Cardiac muscle cell (in vitro differentiated cells and primary cell): ENCODE results near the gene ATAD3C. TPM values are rescaled to one million over a fixed set of nuclear protein-coding genes. Genes with fewer than 3 reads are reported as not detected.
"Not testable (repeated sequence)": the region's sequence is repeated elsewhere in the genome, so short reads cannot be mapped to it uniquely, and the experiment has no call there.

Source experiments
- DNase-seq, 2 donors: peaks; one replicate each; pipeline versions ENCODE4 v3.0.0 to v3.0.0-alpha.2; 2010 to 2017; ENCODE audit warnings: low read depth in 1 of 2, low spot score in 1 of 2
- H3K27ac ChIP-seq: fragments of 200-600 bp; sonication (generic); 2 replicates; pipeline ENCODE4 v1.5.1; 2016
- H3K27me3 ChIP-seq: fragments of 200-600 bp; sonication (generic); 2 replicates; pipeline ENCODE4 v1.6.0; 2016; ENCODE audit warnings: control low read depth
- H3K36me3 ChIP-seq: fragments of 200-600 bp; sonication (generic); 2 replicates; pipeline ENCODE4 v1.5.1; 2016; ENCODE audit warnings: control low read depth
- H3K4me1 ChIP-seq: fragments of 200-600 bp; sonication (generic); 2 replicates; pipeline ENCODE4 v1.8.1; 2017; ENCODE audit warnings: low read depth, mild to moderate bottlenecking, mixed run types
- H3K4me3 ChIP-seq: fragments of 200-600 bp; sonication (generic); 2 replicates; pipeline ENCODE4 v1.5.1; 2016; ENCODE audit warnings: mild to moderate bottlenecking
- H3K9me3 ChIP-seq: fragments of 200-600 bp; sonication (generic); 2 replicates; pipeline ENCODE4 v1.5.1; 2017; ENCODE audit warnings: low read depth, mild to moderate bottlenecking, control low read depth
- CTCF ChIP-seq: IDR thresholded peaks from 2 replicates; pipeline ENCODE4 v1.5.1; 2012; ENCODE audit warnings: low read depth, mild to moderate bottlenecking, low read length
- polyA plus RNA-seq: library from polyadenylated mRNA; unstranded; fragments of >200 nt; fragmentation: Nextera tagmentation; extraction: Ambion mirVana; gene quantifications from 2 replicates; pipeline ENCODE4 v1.2.1, GENCODE V29; 2016
- total RNA-seq: library from RNA; depleted of rRNA; stranded (reverse); fragments of >200 nt; gene quantifications from 2 replicates; pipeline ENCODE4 v1.2.3, GENCODE V29; 2016

ATAD3C gene
- total and polyA plus RNA-seq, 2 experiments from 2014 or later: 0.21 to 0.53 TPM

- no peak for TF ChIP-seq CTCF
- H3K27ac ChIP-seq: no peak overlapping the region
- H3K4me3 ChIP-seq: no peak overlapping the region
- no peaks in the 10 kb centered on the region for H3K36me3 ChIP-seq
- no peak for DNase-seq
- no peaks in the 10 kb centered on the region for H3K9me3 ChIP-seq
- peaks cover 5% of the 10 kb centered on the region for H3K4me1 ChIP-seq
- no peaks in the 10 kb centered on the region for H3K27me3 ChIP-seq
Observed at GRCh38 chr1:1442069-1442770, 7.3 kb upstream of the ATAD3C start.

GRCh38 chr1:1446631-1447030 lies 2.9 kb upstream of the ATAD3C start:
- not testable (repeated sequence) for H3K9me3 ChIP-seq, H3K36me3 ChIP-seq, H3K4me3 ChIP-seq, DNase-seq, H3K27ac ChIP-seq, H3K4me1 ChIP-seq, H3K27me3 ChIP-seq

DNA sequence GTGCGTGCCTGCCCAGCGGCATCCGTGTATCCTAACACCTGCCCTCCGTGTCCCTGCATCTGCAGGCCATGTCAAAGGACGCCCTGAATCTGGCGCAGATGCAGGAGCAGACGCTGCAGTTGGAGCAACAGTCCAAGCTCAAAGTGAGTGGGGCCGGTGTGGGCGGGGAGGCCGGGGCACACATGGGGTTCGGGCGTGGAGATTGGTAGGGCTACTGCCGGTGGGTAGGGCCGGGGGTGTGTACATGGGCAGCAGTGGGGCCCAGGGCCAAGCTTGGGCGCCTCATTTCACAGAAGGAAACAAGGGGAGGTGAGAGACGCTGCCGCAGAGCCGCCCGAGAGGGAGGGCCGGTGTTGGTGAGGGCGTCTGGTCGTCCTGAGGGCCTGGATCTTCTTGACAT lies 1.1 kb downstream of the ATAD3C start:
- not testable (repeated sequence) for H3K36me3 ChIP-seq, H3K4me1 ChIP-seq, H3K27me3 ChIP-seq, DNase-seq, H3K9me3 ChIP-seq, H3K27ac ChIP-seq, H3K4me3 ChIP-seq

GRCh38 chr1:1451696-1452364 lies 2.3 kb downstream of the ATAD3C start:
- Histone ChIP-seq H3K4me3 (no peak overlapping the region), H3K36me3 (no peaks in the 10 kb centered on the region), H3K9me3 (no peaks in the 10 kb centered on the region), H3K4me1 (no peaks in the 10 kb centered on the region), H3K27ac (no peak overlapping the region), H3K27me3 (no peaks in the 10 kb centered on the region)
- no peak for DNase-seq
- TF ChIP-seq CTCF: no peak

DNA sequence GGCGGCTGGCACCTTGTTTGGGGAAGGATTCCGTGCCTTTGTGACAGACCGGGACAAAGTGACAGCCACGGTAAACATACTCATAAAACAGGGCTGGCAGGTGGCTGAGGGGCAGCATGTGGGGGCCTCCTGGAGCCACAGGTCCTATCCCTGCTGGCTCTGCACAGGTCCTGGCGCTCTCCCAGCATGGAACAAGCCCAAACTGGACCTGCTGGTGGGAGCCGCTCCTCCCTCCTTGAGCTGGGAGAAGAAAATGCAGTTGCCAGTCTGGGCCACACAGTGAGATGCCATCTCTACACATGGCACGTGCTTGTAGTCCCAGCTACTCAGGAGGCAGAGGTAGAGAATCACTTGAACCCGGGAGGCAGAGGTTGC lies 2.9 kb downstream of the ATAD3C start:
- not testable (repeated sequence) for DNase-seq, H3K36me3 ChIP-seq, H3K27ac ChIP-seq, H3K9me3 ChIP-seq, H3K27me3 ChIP-seq, H3K4me1 ChIP-seq, H3K4me3 ChIP-seq

DNA sequence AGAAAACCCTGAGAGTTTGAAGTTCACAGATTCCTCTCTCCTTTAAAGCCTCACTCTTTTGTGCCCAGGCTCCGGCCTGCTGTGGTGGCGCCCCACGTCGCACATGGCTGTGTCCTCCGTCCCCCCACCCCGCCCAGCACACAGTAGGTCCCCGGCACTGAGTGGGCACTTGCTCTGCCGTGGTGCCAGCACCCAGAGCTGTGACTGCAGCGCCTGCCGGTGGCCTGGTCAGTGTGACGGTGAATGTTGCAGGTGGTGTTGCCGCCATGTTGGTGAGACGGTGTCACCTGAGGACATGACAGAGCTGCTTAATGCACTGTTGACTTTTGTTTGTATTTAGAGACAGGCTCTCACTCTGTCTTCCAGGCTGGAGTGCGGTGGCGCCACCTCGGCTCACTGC lies 3.4 kb downstream of the ATAD3C start:
- Histone ChIP-seq H3K36me3 (no peaks in the 10 kb centered on the region), H3K4me1 (no peaks in the 10 kb centered on the region), H3K4me3 (no peak overlapping the region), H3K27ac (no peak overlapping the region), H3K27me3 (no peaks in the 10 kb centered on the region), H3K9me3 (no peaks in the 10 kb centered on the region)
- no peak for TF ChIP-seq CTCF
- DNase-seq: no peak

- not testable (repeated sequence) for H3K4me1 ChIP-seq, H3K27ac ChIP-seq, H3K4me3 ChIP-seq, H3K27me3 ChIP-seq, DNase-seq, H3K36me3 ChIP-seq, H3K9me3 ChIP-seq
Observed at GRCh38 chr1:1454286-1455056, 5.0 kb downstream of the ATAD3C start.
